ENCODE measurements around the gene BABAM2.

The BABAM2 gene

DNA sequence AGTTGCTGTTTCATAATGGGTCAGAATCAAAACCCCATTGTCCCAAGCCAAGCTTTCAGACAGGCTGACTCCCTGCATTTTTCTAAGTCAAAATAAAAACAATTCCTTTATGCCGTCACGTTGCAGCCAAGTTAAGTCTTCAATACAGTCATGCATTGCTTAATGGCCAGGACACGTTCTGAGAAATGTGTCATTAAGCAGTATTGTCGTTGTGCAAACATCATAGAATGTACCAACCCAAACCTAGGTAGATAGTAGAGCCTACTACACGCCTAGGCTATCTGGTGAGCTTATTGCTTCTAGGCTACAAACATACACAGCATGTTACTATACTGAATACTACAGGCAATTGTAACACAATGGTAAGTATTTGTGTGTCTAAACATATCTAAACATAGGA lies 341.8 kb downstream of the BABAM2 start:
- TF ChIP-seq, protein P1, sequence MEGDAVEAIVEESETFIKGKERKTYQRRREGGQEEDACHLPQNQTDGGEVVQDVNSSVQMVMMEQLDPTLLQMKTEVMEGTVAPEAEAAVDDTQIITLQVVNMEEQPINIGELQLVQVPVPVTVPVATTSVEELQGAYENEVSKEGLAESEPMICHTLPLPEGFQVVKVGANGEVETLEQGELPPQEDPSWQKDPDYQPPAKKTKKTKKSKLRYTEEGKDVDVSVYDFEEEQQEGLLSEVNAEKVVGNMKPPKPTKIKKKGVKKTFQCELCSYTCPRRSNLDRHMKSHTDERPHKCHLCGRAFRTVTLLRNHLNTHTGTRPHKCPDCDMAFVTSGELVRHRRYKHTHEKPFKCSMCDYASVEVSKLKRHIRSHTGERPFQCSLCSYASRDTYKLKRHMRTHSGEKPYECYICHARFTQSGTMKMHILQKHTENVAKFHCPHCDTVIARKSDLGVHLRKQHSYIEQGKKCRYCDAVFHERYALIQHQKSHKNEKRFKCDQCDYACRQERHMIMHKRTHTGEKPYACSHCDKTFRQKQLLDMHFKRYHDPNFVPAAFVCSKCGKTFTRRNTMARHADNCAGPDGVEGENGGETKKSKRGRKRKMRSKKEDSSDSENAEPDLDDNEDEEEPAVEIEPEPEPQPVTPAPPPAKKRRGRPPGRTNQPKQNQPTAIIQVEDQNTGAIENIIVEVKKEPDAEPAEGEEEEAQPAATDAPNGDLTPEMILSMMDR (conservative IDR thresholded peaks at IDR 0.05; ENCODE audit: low read depth, low read length): no peak
- no peak overlapping the region for H3K4me3 ChIP-seq (ENCODE audit: low read length)
- DNase-seq (ENCODE audit: low read depth): no peak

DNA sequence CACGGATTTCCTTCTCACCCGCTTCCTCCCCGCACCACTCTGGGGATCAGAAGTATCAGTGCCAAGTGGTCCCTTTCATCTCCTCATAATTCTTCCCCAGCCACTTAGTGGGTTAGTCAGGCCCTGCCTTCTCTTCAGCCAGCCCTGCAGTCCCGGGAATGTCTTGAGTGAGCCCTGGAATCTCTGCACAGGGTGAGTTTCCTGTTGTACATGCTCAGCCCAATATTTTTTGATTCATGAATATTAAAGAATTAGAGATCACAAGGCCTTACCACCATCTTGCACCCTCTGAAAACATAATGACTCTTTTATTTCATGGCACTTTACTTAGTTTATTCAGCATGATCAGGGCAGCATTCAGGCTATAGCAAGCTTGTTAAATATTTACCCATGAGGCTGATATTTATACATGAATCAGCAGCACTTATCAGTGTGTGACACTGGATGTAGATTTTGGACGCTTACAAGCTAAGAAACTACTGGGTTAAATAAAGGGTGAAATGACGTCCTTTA lies 342.7 kb downstream of the BABAM2 start:
- DNase-seq (ENCODE audit: low read depth): peak; percentile 42
- TF ChIP-seq, protein P1 (conservative IDR thresholded peaks at IDR 0.05; ENCODE audit: low read depth, low read length): no peak
- no peak overlapping the region for H3K4me3 ChIP-seq (ENCODE audit: low read length)

DNA sequence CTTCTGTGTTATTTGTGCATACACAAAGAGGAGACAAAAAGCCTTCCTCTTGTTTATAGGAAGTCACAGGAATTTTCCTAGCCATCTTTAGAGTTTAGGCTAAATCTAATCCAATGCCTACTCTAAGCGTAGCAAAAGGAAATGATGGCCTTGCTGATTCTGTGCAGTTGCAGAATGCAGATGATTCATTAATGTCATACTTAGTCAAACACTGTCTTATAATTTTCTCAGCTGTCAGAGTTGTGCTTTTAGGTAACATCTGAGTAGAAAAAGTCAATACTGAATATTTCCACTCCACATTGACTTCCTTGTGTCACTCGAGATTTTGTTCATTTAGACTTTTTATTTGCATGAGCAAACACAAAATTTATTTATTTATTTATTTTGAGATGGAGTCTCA lies 344.3 kb downstream of the BABAM2 start:
- no peak for DNase-seq (ENCODE audit: low read depth)
- no peak overlapping the region for H3K4me3 ChIP-seq (ENCODE audit: low read length)
- TF ChIP-seq, protein P1 (conservative IDR thresholded peaks at IDR 0.05; ENCODE audit: low read depth, low read length): no peak

DNA sequence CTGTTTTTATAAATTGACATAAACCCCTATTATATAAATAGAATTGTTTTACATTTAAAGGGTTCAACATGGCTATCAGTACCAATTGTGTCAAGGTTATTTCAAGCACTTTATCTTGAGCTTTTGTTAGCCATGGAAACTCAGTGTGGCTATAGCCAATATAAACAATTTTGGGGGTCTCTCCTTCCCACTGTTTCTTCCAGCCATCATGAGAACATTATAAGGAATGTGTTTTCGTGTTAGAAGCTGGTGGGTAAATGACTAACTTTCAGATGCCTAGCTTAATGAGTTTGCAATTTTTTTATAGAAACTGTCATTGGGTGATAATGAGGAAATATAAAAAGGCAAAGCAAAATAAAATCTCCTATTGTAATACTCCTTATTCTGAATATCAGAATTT lies 348.7 kb downstream of the BABAM2 start:
- TF ChIP-seq, protein P1 (conservative IDR thresholded peaks at IDR 0.05; ENCODE audit: low read depth, low read length): no peak
- no peak for DNase-seq (ENCODE audit: low read depth)
- no peak overlapping the region for H3K4me3 ChIP-seq (ENCODE audit: low read length)

DNA sequence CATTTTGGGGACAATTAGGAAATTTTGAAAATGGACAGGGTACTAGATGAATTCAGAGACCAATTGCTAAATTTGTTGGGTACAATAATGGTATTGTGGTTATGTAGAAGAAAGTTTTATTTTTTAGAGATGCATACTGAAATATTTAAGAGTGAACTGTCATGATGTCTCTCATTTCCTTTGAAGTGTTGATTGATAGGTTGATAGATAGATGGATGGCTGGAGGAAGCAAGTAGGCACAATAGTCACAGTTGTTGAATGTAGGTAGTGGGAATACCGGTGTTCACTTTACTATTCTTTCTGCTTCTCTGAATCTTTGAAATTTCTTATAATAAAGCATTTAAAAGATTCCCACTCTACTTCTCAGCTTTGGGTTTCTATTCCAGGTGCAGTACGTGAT lies 350.4 kb downstream of the BABAM2 start:
- DNase-seq (ENCODE audit: low read depth): no peak
- no peak overlapping the region for H3K4me3 ChIP-seq (ENCODE audit: low read length)
- TF ChIP-seq, protein P1 (conservative IDR thresholded peaks at IDR 0.05; ENCODE audit: low read depth, low read length): no peak

DNA sequence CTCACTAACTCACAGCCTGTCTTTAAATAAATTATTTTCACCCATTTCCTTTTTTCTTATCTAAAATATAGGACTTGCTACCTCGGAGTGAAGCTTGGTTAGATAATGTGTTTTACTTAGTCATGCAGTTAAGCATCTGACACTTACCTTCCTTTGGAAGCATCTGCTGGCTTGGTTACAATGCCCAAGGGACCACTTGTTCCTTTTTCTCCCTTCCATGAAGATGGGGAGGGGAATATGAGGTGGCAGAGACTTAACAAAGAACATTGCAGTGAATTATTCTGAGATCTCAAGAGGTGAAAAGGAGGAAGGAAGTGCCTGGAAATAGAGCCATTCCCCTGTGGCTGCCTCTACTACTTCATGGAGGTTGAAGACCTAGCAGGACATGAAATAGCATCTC lies 356.8 kb downstream of the BABAM2 start:
- no peak overlapping the region for H3K4me3 ChIP-seq (ENCODE audit: low read length)
- no peak for DNase-seq (ENCODE audit: low read depth)
- TF ChIP-seq, protein P1 (conservative IDR thresholded peaks at IDR 0.05; ENCODE audit: low read depth, low read length): no peak

DNA sequence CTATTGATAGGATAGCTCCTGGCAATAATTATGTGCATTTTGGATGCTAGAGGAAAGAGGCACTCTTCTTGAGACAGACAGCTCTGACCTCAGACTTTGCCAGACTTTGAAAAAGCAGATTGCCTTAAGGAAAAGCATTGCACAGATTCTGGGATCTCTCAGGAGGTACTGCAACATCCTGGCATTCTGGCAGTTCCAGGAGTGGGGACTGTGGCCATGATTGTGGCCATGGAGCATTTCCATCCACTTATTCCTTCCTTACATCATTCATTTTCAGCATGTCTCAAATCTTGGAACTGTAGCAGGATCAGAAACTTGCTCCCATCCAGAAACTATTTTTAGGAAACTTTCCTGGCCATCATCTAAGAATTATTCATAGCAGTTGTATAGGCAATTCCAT lies 357.2 kb downstream of the BABAM2 start:
- DNase-seq (ENCODE audit: low read depth): no peak
- no peak overlapping the region for H3K4me3 ChIP-seq (ENCODE audit: low read length)
- TF ChIP-seq, protein P1 (conservative IDR thresholded peaks at IDR 0.05; ENCODE audit: low read depth, low read length): no peak
